Mesenchymal stem cell (in vitro differentiated cells and primary cell): ENCODE results near the gene PRSS58.
A peak's percentile ranks its signal among the peaks of the same experiment; 100 is the strongest.

Experiments used
- DNase-seq: peaks from one replicate; pipeline ENCODE4 v3.0.0-alpha.2; 2013
- H2AFZ ChIP-seq: one replicate; pipeline ENCODE4 v1.6.1; 2013; ENCODE audit warnings: low read depth, mild to moderate bottlenecking, control low read depth, inconsistent platforms, low read length, moderate library complexity
- H2AK5ac ChIP-seq: 2 replicates; pipeline ENCODE4 v1.6.1; 2013; ENCODE audit warnings: low read length, moderate library complexity, mild to moderate bottlenecking, inconsistent platforms; ENCODE audit not compliant: severe bottlenecking
- H2BK120ac ChIP-seq: one replicate; pipeline ENCODE4 v1.6.1; 2013; ENCODE audit warnings: low read depth, mild to moderate bottlenecking, inconsistent platforms, low read length, moderate library complexity
- H2BK12ac ChIP-seq, 2 experiments: one replicate each; pipeline ENCODE4 v1.6.1; 2013; ENCODE audit warnings: inconsistent platforms in 2 of 2, low read length in 2 of 2, mild to moderate bottlenecking in 2 of 2, moderate library complexity in 2 of 2, control low read depth in 1 of 2
- H2BK15ac ChIP-seq: one replicate; pipeline ENCODE4 v1.6.1; 2013; ENCODE audit warnings: mild to moderate bottlenecking, low read depth, inconsistent platforms; ENCODE audit not compliant: poor library complexity, severe bottlenecking
- H2BK5ac ChIP-seq: 2 replicates; pipeline ENCODE4 v1.6.1; 2013; ENCODE audit warnings: low read depth, mild to moderate bottlenecking, low read length, control low read depth, inconsistent platforms; ENCODE audit not compliant: poor library complexity, severe bottlenecking
- H3K14ac ChIP-seq, 2 experiments: one replicate each; pipeline ENCODE4 v1.6.1; 2013; ENCODE audit warnings: inconsistent platforms in 2 of 2, low read length in 2 of 2, control low read depth in 1 of 2, mild to moderate bottlenecking in 1 of 2, moderate library complexity in 1 of 2
- H3K18ac ChIP-seq, 2 experiments: one replicate each; pipeline ENCODE4 v1.6.1; 2013; ENCODE audit warnings: inconsistent platforms in 2 of 2, low read length in 2 of 2, control low read depth in 1 of 2, low read depth in 1 of 2, mild to moderate bottlenecking in 1 of 2
- H3K23ac ChIP-seq, 2 experiments: one replicate each; pipeline ENCODE4 v1.6.1; 2013; ENCODE audit warnings: inconsistent platforms in 2 of 2, low read length in 2 of 2, mild to moderate bottlenecking in 2 of 2, moderate library complexity in 2 of 2, control low read depth in 1 of 2
- H3K27ac ChIP-seq: 2 replicates; pipeline ENCODE4 v1.5.1; 2013; ENCODE audit warnings: mild to moderate bottlenecking, moderate library complexity, low read length, control low read depth, inconsistent platforms; ENCODE audit not compliant: poor library complexity, severe bottlenecking
- H3K27me3 ChIP-seq, 2 experiments: 2 replicates each; pipeline versions ENCODE4 v1.6.1 to v1.7.0; 2013; ENCODE audit warnings: low read length in 2 of 2, mild to moderate bottlenecking in 2 of 2, moderate library complexity in 2 of 2, control low read depth in 1 of 2, inconsistent platforms in 1 of 2; ENCODE audit not compliant: control insufficient read depth in 1 of 2, insufficient read depth in 1 of 2
- H3K36me3 ChIP-seq, 2 experiments: 2 replicates each; pipeline versions ENCODE4 v1.6.1 to v1.7.0; 2013; ENCODE audit warnings: low read length in 2 of 2, control low read depth in 1 of 2, inconsistent platforms in 1 of 2, low read depth in 1 of 2, mild to moderate bottlenecking in 1 of 2; ENCODE audit not compliant: insufficient read depth in 2 of 2, control insufficient read depth in 1 of 2
- H3K4ac ChIP-seq, 2 experiments: one replicate each; pipeline ENCODE4 v1.6.1; 2013; ENCODE audit warnings: inconsistent platforms in 2 of 2, low read length in 2 of 2, mild to moderate bottlenecking in 2 of 2, moderate library complexity in 2 of 2, control low read depth in 1 of 2, low read depth in 1 of 2
- H3K4me1 ChIP-seq: 2 replicates; pipeline ENCODE4 v1.6.1; 2013; ENCODE audit warnings: low read depth, low read length, control low read depth; ENCODE audit not compliant: control insufficient read depth, insufficient read depth
- H3K4me2 ChIP-seq: 2 replicates; pipeline ENCODE4 v1.6.1; 2013; ENCODE audit warnings: low read length, mild to moderate bottlenecking, inconsistent platforms; ENCODE audit not compliant: poor library complexity, severe bottlenecking
- H3K4me3 ChIP-seq, 2 experiments: 2 replicates each; pipeline versions ENCODE4 v1.5.1 to v1.7.0; 2013; ENCODE audit warnings: low read length in 2 of 2, mild to moderate bottlenecking in 2 of 2, control low read depth in 1 of 2, low read depth in 1 of 2; ENCODE audit not compliant: insufficient read depth in 1 of 2
- H3K79me1 ChIP-seq: replicated peaks from 2 replicates; pipeline ENCODE4 v1.6.1; 2013; ENCODE audit warnings: mild to moderate bottlenecking, control low read depth, low read length, inconsistent platforms; ENCODE audit not compliant: poor library complexity, severe bottlenecking
- H3K9ac ChIP-seq: 2 replicates; pipeline ENCODE4 v1.7.0; 2013; ENCODE audit warnings: mild to moderate bottlenecking, low read length, moderate library complexity
- H3K9me3 ChIP-seq: 2 replicates; pipeline ENCODE4 v1.7.0; 2013; ENCODE audit warnings: mild to moderate bottlenecking, low read length; ENCODE audit not compliant: control insufficient read depth
- H4K8ac ChIP-seq: one replicate; pipeline ENCODE4 v1.6.1; 2013; ENCODE audit warnings: inconsistent platforms, mild to moderate bottlenecking, low read length, moderate library complexity
- H4K91ac ChIP-seq: one replicate; pipeline ENCODE4 v1.6.1; 2013; ENCODE audit warnings: mild to moderate bottlenecking, low read length, inconsistent platforms
- WGBS: methylation state at CpG from one replicate; pipeline ENCODE4 v1.1.7; 2013; ENCODE audit warnings: mixed read lengths; 5-methylcytosine and 5-hydroxymethylcytosine counted together

The PRSS58 gene

GRCh38 chr7:142272841-142273240 is 15.0 kb upstream of the PRSS58 start:
- Histone ChIP-seq H3K27ac (no peak overlapping the region), H3K9ac (no peak overlapping the region), H3K27me3 (no peaks in the 10 kb centered on the region), H3K18ac (no peak overlapping the region), H3K23ac (no peak overlapping the region), H3K79me1 (no peaks in the 10 kb centered on the region), H3K14ac (no peak overlapping the region), H2AK5ac (no peak overlapping the region), H3K36me3 (no peaks in the 10 kb centered on the region), H2BK12ac (no peak overlapping the region), H2AFZ (no peak overlapping the region), H3K9me3 (peaks cover 20% of the 10 kb centered on the region), H3K4me1 (peaks cover 2% of the 10 kb centered on the region), H3K4me2 (no peak overlapping the region), H2BK15ac (no peak overlapping the region), H2BK5ac (no peak overlapping the region), H3K4me3 (no peak overlapping the region), H4K91ac (no peak overlapping the region), H2BK120ac (no peak overlapping the region), H3K4ac (no peak overlapping the region), H4K8ac (no peak overlapping the region)
- no peak for DNase-seq
- WGBS: 40% methylated on average over 1 of the region's 2 CpGs

- H3K79me1 ChIP-seq: no peaks in the 10 kb centered on the region
- H2AFZ ChIP-seq: no peak overlapping the region
- no peak overlapping the region for H3K4ac ChIP-seq
- no peak overlapping the region for H3K4me2 ChIP-seq
- no peaks in the 10 kb centered on the region for H3K36me3 ChIP-seq
- 59% methylated on average over 1 of the region's 8 CpGs for WGBS
- H2BK12ac ChIP-seq: no peak overlapping the region
- H2BK15ac ChIP-seq: no peak overlapping the region
- no peak overlapping the region for H2BK120ac ChIP-seq
- H2BK5ac ChIP-seq: peak overlapping the region; percentile 40
- no peak overlapping the region for H2AK5ac ChIP-seq
- peaks cover 6% of the 10 kb centered on the region for H3K9me3 ChIP-seq
- DNase-seq: no peak
- H3K27me3 ChIP-seq: no peaks in the 10 kb centered on the region
- no peak overlapping the region for H4K8ac ChIP-seq
- H3K4me3 ChIP-seq: peak overlapping the region in 1 of 2 experiments; percentile 15
- no peak overlapping the region for H4K91ac ChIP-seq
- H3K14ac ChIP-seq: no peak overlapping the region
- H3K9ac ChIP-seq: peak overlapping the region; percentile 68
- H3K4me1 ChIP-seq: no peaks in the 10 kb centered on the region
- no peak overlapping the region for H3K27ac ChIP-seq
- H3K23ac ChIP-seq: no peak overlapping the region
- H3K18ac ChIP-seq: no peak overlapping the region
These were observed 5.9 kb upstream of the PRSS58 start for GRCh38 chr7:142263598-142264380.

- Histone ChIP-seq H2BK120ac (no peak overlapping the region), H3K9me3 (no peaks in the 10 kb centered on the region), H2AK5ac (no peak overlapping the region), H3K18ac (no peak overlapping the region), H3K4me1 (no peaks in the 10 kb centered on the region), H4K8ac (no peak overlapping the region), H3K4me2 (no peak overlapping the region), H2BK15ac (no peak overlapping the region), H2AFZ (no peak overlapping the region), H4K91ac (no peak overlapping the region), H3K79me1 (no peaks in the 10 kb centered on the region), H3K4ac (no peak overlapping the region), H3K14ac (no peak overlapping the region), H3K23ac (no peak overlapping the region), H3K9ac (no peak overlapping the region), H3K4me3 (no peak overlapping the region), H2BK12ac (no peak overlapping the region), H3K36me3 (no peaks in the 10 kb centered on the region), H2BK5ac (no peak overlapping the region), H3K27me3 (no peaks in the 10 kb centered on the region), H3K27ac (no peak overlapping the region)
- DNase-seq: no peak
- WGBS: 71% methylated on average over 2 of the region's 2 CpGs
These were observed 7.2 kb downstream of the PRSS58 start for GRCh38 chr7:142250705-142251104.

GRCh38 chr7:142249918-142250317 is 7.9 kb downstream of the PRSS58 start:
- no peak overlapping the region for H3K4ac ChIP-seq
- H3K4me3 ChIP-seq: no peak overlapping the region
- H2BK120ac ChIP-seq: no peak overlapping the region
- H2AFZ ChIP-seq: no peak overlapping the region
- H2AK5ac ChIP-seq: no peak overlapping the region
- no peak overlapping the region for H3K9ac ChIP-seq
- H2BK15ac ChIP-seq: no peak overlapping the region
- no peak overlapping the region for H3K23ac ChIP-seq
- no peak overlapping the region for H3K4me2 ChIP-seq
- H3K14ac ChIP-seq: no peak overlapping the region
- DNase-seq: no peak
- H2BK5ac ChIP-seq: no peak overlapping the region
- H2BK12ac ChIP-seq: no peak overlapping the region
- no peak overlapping the region for H4K91ac ChIP-seq
- H3K9me3 ChIP-seq: no peaks in the 10 kb centered on the region
- no peak overlapping the region for H4K8ac ChIP-seq
- no peaks in the 10 kb centered on the region for H3K4me1 ChIP-seq
- no peaks in the 10 kb centered on the region for H3K27me3 ChIP-seq
- no peaks in the 10 kb centered on the region for H3K79me1 ChIP-seq
- H3K36me3 ChIP-seq: no peaks in the 10 kb centered on the region
- H3K27ac ChIP-seq: no peak overlapping the region
- no peak overlapping the region for H3K18ac ChIP-seq
